SIG-M5 treated with dmso at 0.1 percent for 504 hours (cell line): Measurements from ENCODE around the gene LIPE.
A peak's percentile ranks its signal among the peaks of the same experiment; 100 is the strongest.

ENCODE experiments used
- DNase-seq: peaks from one replicate; lab custom pipeline; 2025; ENCODE audit not compliant: unreplicated experiment; lab: John Stamatoyannopoulos, UW

LIPE gene

GRCh38 chr19:42386974-42387707 is 40.0 kb downstream of the LIPE start:
- DNase-seq, result peak; percentile 60

DNA sequence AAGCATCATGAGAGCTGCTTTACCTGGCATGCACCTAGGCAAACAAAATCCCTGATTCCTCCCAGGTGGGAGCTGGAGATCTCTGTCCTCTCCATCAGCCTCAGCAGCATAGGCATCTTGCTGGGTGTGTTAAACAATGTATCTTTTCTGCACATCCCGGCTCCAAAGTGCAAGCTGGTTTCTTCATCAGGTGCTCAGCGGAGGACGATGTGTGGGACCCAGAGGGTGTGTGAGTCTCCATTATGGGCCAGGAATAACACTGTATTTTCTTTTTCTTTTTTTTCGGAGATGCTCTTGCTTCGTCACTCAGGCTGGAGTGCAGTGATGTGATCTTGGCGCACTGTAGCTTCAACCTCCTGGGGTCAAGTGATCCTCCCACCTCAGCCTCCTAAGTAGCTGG is 47.0 kb downstream of the LIPE start:
- no peak for DNase-seq

DNA sequence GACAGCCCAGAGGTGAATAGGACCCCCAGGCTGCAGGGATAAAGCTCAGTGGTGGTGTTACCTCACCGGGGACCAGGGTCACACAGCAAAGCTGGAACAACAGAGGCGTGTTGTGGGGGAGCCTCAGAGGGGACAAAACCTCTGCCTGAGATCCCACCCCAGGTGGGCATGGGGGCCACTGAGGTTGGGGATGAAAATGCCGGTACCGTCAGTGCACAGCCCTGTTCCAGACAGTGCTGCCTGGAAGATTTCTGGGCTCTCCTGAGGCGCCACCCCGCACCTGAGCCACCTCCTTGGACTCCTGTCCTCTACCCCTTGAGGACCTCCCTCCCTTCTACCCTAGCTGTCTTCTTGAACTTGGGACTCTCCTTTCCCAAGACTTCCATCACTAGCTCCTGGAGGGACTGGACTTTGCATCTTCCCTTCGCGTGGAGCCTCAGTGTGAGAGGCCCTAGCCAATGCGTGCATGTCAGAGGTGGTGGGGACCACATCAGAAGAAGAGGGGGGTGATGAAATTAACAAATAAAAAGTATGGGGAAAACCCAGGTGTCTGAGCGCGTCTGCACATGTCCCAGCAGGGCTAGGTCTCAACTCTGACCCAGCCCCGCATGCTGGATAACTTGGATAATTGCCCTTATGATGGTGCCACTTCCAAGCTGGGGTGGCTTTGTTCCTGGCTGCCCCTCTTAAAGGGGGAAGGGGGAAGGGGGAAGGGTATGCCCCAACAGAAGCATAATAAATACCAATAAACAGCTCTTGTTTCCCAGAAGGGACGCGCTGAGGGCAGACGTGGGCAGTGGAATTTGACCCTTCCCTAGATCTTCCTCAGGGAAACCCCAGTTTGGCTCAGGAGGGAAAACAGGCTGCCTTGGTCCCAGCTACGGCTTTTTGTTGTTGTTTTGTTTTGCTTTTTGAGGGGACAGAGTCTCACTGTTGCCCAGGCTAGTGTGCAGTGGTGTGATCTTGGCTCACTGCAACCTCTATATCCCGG is 48.7 kb downstream of the LIPE start:
- no peak for DNase-seq

GRCh38 chr19:42376177-42376555 is 51.0 kb downstream of the LIPE start:
- DNase-seq, result no peak

GRCh38 chr19:42375415-42376176 is 51.6 kb downstream of the LIPE start:
- DNase-seq, result no peak

DNA sequence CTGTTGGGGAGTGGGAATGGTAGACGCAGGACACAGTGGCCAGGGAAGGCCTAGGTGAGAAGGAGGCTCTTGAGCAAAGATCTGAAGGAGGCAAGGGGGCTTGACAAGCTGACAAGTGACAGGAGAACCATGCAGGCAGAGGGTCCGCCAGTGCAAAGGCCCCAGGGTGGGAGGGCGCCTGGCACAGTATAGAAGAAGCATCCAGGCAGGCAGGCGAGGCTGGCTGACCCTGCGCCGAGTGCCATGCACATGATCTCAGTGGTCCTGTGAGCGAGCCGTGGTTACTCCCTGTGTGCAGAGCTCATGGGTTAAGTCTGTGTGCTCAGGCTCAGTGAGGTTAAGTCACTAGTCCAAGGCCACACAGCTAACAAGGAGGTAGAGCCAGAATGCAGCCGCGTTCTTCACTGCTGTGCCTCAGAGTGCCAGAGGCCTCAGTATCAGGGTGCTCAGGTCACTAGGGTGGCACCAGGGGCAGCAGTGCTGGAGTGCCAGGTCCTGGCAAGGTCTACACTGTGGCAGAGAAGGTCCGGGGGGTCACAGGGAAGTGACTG is 52.3 kb downstream of the LIPE start:
- no peak for DNase-seq

DNA sequence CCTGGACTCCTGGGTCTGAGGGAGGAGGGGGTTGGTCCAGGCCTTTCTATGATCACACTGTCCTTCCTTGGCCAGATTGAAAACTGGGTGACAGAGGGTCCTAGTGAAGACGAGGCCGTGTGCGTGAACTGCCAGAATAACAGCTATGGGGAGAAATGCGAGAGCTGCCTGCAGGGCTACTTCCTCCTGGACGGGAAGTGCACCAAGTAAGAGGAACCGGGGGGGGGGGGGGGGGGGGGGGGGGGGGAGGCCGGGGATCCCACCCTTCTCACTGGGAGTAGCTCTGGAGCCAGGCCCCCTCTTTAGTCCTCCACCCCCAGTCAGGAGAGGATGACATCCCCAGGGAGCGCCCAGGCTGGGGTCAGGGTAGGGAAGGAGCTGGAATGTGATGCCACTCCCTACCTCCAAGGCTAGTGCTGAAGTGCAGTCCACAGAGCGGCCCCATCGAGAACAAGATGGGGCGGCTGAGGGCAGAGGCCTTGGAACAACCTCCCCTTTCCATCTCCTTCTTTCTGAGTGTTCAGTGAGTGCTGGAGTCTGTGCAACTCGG is 56.5 kb downstream of the LIPE start:
- DNase-seq, result no peak

- no peak for DNase-seq
Measured at GRCh38 chr19:42370068-42370520, 57.1 kb downstream of the LIPE start.

DNA sequence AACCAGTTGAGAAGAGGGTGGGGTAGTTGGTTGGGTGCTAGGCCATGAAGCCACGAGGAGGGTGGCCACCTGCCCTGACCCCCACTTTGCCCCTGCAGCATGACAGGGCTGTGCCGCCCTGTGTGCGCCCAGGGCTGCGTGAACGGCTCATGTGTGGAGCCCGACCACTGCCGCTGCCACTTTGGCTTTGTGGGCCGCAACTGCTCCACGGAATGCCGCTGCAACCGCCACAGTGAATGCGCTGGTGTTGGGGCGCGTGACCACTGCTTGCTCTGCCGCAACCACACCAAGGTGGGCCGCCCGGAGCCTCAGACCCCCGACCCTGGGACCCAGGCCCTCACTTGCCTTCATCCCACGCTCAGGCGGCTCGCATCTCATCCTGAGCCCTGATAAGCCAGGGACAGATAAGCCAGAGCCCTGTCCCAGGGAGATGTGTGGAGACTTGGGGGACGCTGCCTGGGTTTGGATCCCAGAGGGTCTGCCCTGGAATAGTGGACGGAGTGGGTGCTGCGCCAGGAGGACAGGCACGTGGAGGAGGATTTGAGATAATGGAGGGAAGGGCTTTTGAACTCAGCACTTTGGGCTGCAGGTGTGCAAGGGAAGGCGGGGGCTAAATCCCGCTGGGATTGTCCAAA is 57.6 kb downstream of the LIPE start:
- DNase-seq, result no peak

DNA sequence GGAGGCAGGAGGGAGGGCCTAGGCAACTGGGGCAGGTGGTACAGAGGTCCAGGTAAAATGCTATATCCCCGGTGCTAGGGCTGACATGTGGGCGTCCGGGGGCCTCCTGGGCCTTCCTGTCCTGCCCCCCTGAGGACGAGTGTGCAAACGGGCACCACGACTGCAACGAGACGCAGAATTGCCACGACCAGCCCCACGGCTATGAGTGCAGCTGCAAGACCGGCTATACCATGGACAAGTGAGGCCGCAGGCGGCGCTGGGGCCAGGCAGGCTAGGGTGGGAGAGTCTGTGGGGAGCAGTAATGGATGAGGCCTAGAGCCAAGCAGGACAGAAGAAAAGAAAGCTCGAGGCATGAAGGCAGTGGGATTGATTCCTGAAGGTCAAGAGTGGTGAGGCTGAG is 58.4 kb downstream of the LIPE start:
- no peak for DNase-seq

DNA sequence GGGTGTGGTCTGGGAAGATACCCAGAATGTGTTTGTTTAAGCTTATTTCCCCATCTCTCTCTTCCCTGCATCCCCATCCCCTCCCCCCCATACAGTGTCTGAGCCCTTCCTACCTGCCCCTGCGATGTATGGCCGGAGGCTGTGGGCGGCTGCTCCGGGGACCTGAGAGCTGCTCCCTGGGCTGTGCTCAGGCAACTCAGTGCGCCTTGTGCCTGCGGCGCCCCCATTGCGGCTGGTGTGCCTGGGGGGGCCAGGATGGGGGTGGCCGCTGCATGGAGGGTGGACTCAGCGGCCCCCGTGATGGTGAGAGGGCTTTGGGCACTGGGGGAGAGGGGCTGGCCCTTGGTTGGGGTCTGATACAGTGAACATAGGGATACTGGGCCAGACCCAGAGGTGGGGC is 58.8 kb downstream of the LIPE start:
- no peak for DNase-seq

- no peak for DNase-seq
Measured at GRCh38 chr19:42367929-42368328, 59.3 kb downstream of the LIPE start.

DNA sequence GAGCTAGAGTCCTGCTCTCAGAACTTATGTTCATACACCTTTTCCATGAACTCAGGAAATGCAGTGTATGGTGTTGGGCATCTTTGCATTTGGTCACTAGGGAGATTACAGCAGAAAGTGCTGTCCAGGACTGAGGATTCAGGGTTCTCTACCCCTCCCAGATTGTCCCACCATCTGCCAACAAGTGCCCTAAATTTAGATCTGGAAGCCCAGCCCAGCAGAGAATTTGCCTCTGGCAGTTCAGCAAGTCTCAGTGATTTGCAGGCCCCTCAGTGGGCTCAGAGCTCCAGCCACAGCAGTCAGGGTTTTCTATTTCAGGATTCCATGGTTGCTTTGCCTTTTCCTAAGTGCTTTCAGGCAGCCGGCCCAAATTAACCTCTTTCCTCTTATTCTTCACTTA is 60.5 kb downstream of the LIPE start:
- DNase-seq, result no peak

DNA sequence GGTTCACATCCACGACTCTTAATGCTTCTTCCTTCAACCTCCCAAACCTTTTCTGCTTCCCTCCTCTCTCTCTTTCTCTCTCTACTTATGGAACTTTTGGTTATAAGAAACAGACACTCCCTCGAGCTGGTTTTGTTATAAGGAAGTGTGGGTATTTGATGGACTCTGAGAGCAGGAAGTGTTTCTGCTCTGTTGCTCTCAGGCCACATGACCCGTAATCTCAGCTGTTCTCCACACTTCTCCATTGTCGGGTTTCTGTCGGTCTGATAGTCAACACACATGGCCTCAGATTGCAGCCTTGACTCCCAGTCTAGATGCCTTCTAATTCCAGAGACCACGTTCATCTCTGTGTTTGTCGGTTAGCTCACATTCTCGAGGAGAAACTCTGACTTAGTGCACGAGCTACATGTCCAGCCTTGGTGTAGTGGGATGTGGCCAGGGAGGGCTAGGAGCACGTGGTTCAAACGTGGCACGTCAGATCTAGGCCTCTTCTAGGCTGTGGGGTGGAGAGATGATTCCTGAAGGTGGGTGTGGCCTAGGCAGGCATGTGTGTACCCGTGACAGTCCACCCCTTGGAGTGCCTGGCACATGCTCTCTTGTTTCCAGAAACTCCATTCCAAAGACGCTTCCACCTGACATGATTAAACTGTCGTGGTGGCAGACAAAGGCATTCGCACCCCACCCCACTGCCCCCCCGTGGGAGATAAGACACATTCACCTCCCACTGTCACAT is 63.4 kb downstream of the LIPE start:
- peak; percentile 13 for DNase-seq

DNA sequence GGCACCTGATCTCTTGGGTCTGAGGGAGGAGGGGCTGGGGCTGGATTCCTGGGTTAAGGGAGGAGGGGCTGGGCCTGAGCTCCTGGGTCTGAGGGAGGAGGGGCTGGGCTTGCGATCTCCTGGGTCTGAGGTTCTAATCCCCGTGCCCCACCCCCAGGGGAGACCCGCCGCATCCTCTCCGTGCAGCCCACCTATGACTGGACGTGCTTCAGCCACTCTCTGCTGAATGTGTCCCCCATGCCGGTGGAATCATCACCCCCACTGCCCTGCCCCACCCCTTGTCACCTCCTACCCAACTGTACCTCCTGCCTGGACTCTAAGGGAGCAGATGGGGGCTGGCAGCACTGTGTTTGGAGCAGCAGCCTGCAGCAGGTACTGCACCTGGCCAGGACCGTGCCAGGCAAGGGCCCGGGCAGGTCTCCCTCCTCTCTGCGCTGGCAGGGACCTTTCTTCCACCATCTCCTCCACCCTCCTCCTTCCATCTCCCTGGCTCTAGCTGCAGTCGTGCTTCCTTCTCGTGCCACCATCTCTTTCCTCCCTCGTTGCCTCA is 64.2 kb downstream of the LIPE start:
- no peak for DNase-seq

- no peak for DNase-seq
Measured at GRCh38 chr19:42362342-42362741, 64.8 kb downstream of the LIPE start.

GRCh38 chr19:42361545-42361910 is 65.7 kb downstream of the LIPE start:
- no peak for DNase-seq

DNA sequence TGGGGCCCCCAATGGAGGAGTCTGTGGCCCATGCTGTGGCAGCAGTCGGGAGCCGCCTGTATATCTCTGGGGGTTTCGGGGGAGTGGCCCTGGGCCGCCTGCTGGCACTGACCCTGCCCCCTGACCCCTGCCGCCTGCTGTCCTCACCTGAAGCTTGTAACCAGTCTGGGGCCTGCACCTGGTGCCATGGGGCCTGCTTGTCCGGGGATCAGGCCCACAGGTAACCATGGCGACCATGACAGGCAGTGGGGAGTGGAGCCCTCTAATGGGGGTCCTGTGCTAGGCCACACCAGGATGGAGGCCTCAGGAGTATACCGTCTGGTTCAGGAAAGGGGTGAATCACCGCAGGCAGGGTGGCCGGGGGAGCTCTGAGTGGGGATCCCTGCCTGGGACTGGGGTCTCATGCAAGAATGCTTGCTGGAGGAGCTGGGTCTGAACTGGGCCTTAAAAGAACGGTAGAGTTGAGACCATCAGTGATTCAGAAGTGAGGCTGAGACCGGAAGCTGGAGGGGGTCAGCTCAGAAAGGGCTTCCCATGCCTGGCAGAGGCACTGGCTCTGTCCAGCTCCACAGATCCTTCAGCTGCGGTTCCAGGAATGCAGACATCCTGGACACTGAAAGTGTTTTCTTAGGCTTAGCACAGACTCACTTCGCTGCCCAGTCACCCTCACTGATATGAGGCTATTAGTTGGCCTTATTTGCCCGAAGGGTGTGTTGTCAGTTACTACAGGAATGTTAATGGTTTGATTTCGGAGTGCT is 66.2 kb downstream of the LIPE start:
- DNase-seq, result no peak

- DNase-seq, result no peak
Measured at GRCh38 chr19:42357290-42357689, 69.9 kb downstream of the LIPE start.
